NCI-H524 treated with DMSO at 0.1 percent for 48 hours (cell line): Measurements from ENCODE around the gene PRR5L.

Experiments used
- DNase-seq: peaks from one replicate; lab custom pipeline; 2025; lab: John Stamatoyannopoulos, UW

Gene PRR5L

DNA sequence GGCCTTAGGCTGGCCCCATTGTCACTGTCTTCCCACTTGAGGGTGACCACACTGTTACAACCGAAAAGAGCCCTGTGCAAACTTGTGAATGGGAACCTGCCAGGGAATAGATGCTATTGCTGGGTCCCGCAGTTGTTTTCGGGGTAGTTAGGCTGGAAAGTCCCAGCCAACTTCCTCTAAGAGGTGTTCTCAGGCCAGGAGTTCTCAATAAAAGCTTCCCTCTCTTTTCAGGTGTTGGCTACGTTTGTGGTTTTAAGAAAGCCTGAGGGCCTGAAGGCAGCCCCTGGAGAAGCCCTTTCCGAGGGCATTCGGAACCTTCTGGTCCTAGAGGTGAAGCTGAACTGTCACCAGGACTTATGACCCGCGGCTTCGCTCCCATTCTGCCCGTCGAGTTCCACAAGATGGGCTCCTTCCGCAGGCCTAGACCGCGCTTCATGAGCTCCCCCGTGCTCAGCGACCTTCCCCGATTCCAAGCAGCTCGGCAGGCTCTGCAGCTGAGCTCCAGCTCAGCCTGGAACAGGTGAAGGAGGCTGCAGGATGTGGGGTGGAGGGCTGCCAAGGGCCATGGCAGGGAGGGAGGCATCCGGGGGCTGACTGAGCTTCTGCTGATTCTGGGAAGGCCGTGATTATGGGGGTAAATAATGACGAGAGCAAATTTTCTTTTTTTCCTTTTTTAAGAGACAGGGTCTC lies 104.8 kb downstream of the PRR5L start:
- DNase-seq = no peak

DNA sequence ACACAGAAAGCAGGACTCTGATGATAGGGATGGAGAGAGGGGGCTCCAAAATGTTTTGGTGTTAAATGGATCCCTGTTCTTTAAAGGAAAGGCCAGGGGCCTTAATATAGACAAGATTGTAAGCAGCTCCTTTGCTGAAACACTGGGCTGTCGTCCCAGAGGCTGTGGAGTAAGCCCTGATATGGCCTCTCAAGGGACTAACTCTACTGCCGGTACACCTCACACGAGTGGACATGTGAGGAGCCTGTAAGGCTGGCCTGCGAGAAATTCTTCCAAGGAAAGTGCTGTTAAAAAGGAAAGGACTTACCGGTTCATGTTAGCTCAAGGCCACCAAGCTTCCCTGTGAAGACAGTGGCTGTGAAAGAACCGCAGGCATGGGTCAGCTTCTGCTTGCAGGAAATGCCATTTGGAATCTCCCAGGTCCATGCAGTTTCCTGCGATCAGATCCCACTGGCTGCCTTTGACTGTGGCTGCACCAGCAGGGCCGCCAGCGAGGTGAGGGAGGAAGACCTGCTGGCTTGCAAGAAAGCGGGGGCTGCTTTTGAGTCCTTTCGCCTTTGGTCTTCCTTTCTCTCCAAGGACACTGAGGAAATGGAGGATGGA lies 106.6 kb downstream of the PRR5L start:
- no peak for DNase-seq

DNA sequence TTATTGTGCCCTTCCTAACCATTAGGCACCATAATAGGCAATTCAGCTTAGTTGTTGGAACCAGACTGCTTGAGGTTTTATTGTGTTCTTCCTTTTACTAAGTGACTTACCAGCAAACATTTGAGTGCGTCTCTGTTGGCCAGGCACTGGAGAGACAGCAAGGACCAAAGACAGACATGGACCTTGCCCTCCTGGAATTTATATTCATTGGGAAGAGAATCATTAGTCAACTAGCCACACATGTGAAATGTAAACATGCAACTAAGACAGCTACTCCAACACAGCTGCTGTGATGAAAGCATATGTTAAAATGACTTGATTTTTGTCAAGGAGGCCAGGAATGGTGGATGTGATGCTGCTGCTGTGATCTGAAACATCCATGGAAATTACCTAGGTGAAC lies 107.6 kb downstream of the PRR5L start:
- no peak for DNase-seq

DNA sequence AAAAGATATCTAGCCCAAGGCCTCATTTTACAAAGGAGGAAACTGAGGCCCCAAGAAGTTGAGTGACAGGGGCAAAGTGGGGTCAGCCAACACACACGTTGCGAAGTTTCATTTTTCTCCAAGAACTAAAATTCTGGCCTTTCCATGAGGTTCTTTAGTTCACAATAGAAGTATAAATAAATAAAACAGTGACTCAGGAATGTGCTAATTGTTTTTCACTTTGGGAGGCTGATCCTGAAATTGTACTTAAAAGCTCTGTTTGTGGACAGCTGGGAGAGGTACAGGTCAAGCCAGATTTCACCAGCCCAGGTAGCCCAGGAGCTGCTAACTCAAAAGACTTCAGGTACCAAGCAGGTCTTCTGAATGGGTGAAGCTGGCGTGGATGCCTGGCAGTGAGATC lies 108.7 kb downstream of the PRR5L start:
- no peak for DNase-seq

DNA sequence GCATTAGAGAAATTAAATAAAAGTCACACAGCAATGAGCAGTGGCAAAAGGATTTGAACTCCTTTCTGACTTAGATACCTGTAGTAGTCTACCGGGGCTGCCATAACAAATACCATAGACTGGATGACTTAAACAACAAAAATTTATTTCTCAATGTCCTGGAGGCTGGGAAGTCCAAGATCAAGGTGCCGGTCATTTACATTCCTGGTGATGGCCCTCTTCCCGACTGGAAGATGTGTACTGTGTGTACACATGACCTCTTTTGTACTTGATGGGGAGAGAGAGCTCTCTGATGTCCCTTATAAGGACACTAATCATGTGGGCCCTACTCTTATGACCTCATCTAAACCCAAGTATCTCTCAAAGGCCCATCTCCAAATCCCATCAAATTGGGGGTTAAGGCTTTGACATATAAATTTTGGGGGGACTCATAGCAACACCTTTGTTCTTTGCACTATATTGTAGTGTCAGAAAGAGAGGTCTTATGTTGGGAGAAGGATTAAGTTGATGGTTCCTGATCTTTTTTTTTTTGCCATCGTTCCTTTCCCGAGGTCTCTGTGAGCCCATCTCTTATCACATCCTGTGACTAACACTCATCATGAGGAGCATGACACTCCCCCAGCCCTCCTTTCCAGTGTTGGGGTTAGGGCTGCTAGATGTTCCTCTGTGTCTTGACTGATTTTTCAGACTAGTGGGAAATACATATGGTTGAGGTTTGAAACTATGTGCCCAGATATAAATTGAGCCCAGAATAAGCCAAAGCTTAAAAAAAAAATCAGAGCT lies 109.7 kb downstream of the PRR5L start:
- DNase-seq = no peak

DNA sequence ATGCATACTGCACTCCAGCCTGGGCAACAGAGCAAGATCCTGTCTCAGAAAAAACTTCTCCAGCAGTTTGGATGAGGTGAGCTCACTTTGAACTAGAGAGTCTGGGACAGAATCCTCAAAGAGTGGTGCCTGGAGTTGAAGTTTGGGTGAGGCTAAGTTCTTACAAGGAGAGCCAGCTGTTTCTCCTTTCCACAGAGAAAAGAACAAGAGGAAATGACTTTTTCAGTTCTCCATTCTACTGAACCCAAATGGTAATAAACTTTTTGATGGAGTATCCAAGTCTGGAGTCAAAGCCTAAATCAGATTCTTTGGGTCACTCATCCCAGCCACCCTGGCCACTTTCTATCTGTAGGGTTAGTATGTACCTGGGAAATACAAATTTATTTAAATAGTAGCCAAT lies 111.3 kb downstream of the PRR5L start:
- DNase-seq = no peak

DNA sequence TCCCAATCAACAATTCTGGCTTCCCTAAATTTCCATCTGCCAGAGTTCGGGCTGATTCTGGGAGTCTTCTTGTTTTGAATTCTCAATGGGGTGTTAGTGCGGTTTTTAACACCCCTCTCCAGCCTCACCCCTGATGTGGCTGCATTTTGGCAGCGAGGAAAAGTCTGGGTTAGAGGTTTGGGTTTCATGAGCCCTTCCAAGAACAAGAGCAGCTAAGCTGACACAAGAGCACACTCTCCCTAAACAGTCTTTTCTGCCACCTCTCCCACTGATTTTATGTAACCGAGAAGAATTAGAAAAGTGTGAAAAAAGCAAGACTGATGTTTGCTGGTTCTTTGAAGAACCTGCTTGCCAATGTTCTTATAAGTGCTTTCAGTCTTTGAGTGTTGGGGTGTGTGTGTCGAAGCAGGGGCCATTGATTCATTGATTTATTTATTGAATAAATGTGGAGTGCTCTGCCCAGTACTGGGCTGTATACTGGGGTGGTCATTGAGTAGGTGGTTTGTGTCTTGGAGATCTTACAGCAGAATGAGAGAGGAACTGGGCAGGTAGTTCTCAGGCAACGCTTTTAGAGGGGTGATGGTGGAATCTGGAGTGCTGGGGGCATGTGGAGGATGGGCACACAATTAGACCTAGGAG lies 112.5 kb downstream of the PRR5L start:
- DNase-seq = no peak

DNA sequence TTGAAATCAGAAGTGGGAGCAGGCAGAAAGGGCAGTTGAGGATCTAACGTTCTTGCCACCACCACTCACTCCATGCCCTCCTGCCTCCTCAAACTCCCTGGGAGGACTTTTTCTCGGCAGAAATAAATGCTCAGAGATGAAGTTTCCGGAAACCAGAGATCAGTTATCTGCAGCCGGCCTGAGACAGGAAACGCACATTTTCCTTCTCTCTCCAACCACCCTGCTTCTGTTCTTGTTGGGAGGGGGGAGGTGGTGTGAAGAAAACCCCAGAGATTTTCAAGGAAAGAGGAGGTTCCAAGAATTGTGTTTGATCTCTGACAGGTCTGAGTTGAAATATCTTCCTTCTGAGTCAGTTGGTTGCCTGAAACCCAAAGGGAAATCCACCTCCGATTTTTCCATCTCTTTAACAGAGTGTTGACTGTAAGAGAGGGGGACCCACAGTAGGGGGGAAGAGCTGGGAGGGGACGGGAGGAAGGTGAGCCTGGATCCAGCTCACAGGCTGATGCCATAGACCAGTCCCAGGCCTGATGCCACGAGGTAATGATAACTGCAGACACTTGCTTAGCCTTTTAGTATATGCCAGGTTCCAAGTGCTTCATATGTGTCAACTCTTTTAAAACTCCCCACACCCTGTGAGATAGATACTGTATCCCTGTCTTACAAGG lies 113.2 kb downstream of the PRR5L start:
- DNase-seq = no peak

DNA sequence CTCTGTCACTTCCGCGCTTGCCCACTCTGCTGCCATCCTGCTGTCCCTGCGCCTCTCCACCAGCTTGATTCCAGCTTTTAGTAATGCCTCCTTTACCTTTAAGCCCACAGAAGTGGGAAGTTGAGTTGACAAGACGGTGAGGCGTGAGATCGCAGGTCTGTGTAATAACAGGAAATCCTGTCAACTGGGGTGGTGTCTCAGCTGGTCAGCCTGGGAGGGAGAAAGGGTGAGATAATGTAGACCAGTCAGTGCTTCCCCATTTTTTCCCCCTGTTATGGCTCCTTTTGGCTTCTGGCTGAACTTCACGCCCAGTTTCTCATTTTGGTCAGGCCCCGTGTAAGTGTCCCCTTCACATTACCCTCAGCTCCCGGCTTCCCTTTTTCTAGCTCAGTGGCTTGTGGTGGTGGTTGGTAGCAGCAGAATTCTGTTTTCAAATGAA lies 115.1 kb downstream of the PRR5L start:
- no peak for DNase-seq

DNA sequence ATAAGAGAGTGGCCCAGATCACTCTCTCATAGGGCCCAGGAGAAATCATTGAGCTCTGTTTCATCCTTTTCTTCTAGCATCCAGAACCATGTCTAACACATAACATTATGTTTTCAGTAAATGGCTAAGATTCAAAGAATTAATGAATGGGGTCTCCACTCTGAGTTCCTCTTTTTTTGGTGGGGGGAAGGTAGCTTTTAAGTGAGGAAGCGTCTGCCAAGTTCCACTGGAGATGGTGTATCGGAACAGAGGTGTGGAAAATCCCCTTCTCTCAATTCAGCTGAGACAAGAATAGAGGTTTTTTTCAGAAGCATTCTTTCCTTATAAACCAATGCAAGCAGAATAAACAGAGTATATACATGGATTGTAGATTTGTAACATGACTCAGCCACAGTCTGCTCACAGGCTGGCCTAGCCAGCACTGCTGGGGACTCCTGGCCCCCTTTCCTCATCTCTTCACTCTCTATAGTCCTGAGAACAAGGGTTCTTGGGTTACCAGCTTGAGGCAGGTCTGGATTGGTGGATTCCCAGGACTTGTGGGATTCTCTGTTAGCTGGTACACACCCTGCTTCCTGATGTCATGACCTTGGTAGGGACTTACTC lies 116.8 kb downstream of the PRR5L start:
- no peak for DNase-seq

DNA sequence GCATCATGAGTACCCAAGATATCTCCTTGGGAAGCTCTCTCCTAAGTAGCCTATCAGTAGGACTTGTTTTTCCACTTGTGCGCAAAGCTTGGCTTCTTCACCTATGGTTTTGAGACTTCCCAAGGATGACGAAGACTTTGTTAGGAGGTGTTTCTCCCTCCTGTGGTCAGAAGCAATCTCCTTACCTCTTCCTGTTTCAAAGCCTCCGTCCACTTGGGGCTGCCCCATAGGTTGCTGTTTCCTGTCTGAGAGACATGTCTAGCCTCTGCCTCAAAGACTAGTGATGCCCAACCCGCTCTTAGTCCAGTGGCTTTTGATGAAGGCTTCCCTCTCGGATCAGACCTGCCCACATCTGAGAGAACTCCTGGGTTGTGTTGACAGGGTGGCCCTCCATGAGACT lies 121.1 kb downstream of the PRR5L start:
- no peak for DNase-seq

DNA sequence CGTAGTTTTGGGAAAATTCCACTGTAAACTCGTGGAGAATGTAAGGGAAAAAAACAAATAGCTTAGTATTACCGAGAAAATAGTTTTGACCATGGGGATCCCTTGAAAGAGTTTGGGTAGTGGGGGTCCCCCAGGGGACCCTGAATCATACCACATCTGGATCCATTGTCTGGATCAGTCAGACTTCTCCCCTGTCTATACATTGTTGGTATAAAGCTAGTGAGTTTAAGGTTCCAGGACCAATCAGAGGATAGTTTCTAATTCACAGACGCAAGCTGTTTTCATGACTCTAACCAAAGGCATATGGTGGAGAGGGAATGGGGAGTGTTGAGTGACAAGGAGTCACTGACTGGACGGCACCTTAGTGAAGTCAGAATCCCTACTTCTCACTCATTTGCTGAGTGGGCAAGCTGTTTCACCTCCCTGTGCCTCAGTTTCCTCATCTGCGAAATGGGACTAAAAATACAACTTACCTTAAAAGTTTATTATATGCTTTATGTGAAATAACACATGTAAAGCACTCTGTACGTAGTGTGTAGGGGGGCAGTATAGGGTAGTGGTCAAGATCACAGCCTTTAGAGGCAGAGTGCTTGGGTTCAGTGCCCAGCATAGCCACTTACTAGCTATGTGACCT lies 123.8 kb downstream of the PRR5L start:
- no peak for DNase-seq

DNA sequence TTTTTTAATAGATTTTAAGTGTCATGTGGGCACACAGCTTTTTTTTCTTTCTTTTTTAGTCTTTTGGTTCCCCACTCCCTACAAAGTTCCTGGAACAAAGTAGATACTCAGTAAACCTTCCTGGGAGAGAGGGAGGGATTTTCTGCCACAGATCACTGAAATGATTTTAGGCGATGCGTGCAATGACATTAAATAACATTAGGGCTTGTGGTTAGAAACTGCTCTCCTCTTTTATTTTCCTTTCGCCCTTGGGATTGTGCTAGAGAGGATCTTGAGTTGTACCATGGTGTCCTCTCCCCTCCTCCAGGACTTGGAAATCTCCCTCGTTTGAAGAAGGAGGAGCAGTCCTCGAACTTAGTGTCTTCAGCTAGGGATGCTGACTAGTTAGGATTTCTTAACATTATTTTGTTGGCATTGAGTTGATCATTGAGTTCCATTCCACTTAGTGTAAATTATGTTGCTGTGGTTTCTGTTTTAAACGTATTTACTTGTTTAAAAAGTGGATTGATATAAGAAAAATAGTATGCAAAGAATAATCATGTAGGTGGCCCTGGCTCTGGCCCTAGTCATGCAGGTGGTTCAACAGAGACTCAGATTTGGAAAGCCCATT lies 125.6 kb downstream of the PRR5L start:
- DNase-seq = no peak

DNA sequence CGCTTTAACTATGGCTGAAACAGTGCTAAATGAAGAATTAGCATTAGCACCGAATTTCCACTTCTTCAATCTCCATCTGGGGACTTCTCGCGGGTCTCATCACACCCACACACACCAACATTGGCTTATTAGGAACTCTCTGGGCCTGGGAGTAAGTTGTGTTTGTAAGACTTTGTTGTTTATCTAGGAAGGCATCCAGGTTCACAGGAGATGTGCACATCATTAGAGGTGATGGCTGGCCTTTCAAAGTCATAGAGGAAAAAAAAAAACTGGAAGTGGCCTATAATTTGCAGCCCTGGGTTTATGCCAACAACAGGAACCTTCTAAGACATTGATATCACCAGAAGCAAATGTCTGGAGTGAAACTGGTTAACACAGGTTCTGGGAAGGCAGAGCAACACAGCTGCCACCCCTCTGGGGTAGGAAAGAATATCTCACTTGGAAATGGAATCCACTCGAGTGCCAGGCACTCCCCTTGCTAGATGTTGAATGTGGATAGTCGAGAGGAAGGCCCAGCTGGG lies 129.5 kb downstream of the PRR5L start:
- no peak for DNase-seq

DNA sequence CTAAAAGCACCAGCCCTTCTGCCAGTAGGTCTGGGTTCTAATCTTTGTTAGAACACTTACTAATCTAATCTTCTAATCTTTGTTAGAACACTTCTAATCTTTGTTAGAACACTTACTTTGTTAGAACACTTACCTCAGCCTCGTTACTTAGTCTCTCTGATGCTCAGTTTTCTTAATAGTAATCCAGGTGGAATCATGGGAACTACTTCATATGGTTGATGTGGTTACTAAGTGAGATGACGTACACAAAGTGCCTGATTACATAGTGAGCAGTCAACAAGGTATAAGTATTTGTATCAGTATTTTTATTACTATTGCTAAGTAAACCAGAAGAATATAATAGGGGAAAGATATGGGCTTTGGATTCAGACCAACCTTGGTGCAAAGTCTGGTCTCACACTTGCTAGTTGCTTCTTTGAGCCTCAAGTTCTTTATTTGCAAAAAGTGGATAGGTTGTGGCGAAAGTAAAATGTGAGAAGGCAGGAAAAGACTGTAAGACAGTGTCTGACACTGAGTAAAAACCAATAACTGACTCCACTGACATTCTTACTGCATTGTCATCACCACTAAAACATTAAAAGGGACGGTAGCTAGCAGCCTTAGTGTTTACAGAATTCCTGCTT lies 130.2 kb downstream of the PRR5L start:
- DNase-seq = no peak

DNA sequence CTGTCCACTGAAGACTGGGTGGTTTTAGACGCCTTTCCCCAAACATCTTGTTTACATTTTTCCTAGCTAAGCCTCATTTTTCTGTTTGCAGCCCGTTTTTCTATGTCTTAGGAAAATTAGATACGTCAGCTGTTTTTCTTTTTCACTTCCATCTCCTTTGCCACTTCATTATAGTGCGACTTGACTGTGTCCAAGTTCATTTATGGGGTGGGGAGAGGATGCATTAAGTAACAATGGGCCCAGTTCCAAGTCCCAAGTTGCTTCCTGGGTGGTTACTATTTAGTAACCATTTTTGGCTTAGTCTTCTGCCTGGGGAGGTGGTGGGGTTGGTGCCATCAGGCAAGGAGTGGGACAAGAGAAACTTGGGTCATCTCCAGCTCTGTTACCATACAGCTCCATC lies 131.0 kb downstream of the PRR5L start:
- no peak for DNase-seq

DNA sequence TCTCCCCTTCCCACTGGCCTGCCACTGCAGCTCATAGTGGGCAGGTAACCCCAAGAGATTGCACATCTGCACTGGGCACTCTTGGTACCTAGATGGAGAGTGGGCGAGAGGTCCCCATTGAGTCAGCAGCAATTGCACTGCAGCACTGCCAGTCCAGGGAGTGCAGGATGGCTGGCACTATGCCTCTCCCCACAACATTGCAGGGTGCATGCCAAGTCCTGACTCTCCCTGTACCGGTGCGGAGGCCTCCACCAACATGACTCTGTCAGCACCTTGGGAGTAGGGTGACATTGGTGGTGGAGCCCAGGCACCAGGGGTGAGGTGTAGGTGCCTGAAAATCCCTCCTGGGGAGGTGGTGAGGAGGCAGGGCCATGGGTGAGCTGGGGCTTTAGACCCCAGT lies 131.8 kb downstream of the PRR5L start:
- no peak for DNase-seq

DNA sequence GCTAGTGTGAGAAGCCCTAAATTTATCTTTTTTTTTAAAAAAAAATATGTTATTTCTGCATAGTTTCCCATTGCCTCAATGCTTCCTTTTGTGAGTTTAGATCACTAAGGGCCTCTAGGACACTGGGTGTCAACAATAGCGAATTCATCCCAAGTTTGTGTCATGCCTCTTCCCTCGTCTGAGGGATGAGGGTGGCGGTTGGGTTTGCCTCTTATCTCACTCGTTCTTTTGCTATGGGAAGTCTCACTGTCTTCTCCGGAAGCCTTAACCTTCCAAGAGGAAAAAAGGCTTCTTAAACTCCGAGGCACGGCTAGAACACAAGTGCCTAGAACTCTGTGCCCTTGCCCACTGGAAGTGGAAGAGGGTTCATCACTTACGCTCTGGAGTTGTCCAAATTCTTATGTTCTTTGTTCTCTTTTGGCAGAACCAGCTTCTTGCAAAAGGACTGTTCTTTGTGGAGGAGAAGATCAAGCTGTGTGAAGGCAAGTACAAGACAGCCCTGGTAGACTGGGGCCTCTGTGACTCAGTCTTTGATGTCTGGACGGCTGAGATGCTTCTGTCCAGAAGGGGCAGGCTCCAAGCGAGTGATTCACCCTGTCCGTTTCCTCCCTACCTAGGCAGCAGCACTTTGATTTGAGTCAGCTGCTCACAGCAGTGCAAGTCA lies 135.5 kb downstream of the PRR5L start:
- no peak for DNase-seq

DNA sequence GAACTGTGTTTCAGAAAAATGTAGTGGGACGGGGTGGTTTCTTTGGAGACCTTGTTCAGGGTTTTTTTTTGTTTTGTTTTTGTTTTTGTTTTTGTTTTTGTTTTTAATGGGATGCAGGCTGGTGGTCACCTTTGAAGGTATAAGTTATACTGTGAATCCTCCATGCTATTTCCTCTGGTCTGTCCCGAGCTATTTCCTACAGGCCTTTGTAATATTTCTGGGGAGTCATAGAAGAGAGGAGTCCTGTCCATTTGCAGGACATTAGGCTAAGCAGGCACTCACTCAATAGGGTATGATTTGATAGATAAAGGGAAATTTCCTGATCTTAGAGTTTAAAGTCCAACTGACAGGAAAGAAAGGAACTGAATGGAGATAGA lies 136.0 kb downstream of the PRR5L start:
- DNase-seq = no peak

DNA sequence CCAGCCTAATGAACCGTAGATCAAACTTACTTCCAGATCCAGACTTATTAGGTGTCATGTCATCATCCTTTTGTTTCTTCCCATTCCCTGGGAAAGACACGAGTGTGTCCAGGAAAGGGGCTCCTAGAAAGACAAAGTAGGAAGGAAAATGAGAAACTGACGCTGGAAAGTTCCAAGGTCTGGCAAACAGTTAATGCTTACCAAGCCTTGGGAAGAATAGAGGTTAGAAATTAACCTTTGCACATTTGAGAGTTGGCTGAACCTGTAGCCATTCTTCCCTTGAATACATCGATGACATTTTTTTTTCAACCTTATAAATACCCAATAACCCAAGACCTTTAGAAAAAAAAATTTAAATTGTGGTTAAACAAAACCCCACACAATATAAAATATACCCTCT lies 136.7 kb downstream of the PRR5L start:
- no peak for DNase-seq
